EL (cell line): ENCODE results near the gene COL15A1.

Experiments
- DNase-seq: peaks from one replicate; pipeline ENCODE4 v3.0.0-alpha.2; 2016

Gene COL15A1

GRCh38 chr9:99019510-99020331 is 76.0 kb downstream of the COL15A1 start:
- DNase-seq = peak; percentile 96

GRCh38 chr9:99020786-99021436 is 77.2 kb downstream of the COL15A1 start:
- DNase-seq = no peak

GRCh38 chr9:99021512-99021911 is 77.8 kb downstream of the COL15A1 start:
- no peak for DNase-seq

GRCh38 chr9:99023231-99023630 is 79.5 kb downstream of the COL15A1 start:
- DNase-seq = no peak

GRCh38 chr9:99023831-99024230 is 80.1 kb downstream of the COL15A1 start:
- peak; percentile 62 for DNase-seq

GRCh38 chr9:99024959-99025358 is 81.3 kb downstream of the COL15A1 start:
- DNase-seq = peak; percentile 18

GRCh38 chr9:99025616-99026270 is 82.0 kb downstream of the COL15A1 start:
- DNase-seq = no peak

GRCh38 chr9:99026271-99026955 is 82.7 kb downstream of the COL15A1 start:
- DNase-seq = no peak

GRCh38 chr9:99026956-99027298 is 83.2 kb downstream of the COL15A1 start:
- DNase-seq = no peak

- no peak for DNase-seq
Observed at GRCh38 chr9:99027443-99027842, 83.7 kb downstream of the COL15A1 start.

GRCh38 chr9:99029083-99029645 is 85.5 kb downstream of the COL15A1 start:
- no peak for DNase-seq

- DNase-seq = peak; percentile 95
Observed at GRCh38 chr9:99030092-99030511, 86.4 kb downstream of the COL15A1 start.

- peak; percentile 20 for DNase-seq
Observed at GRCh38 chr9:99030610-99031109, 87.0 kb downstream of the COL15A1 start.

- DNase-seq = no peak
Observed at GRCh38 chr9:99031319-99031718, 87.6 kb downstream of the COL15A1 start.

- no peak for DNase-seq
Observed at GRCh38 chr9:99031994-99032393, 88.3 kb downstream of the COL15A1 start.

- DNase-seq = no peak
Observed at GRCh38 chr9:99034149-99034548, 90.4 kb downstream of the COL15A1 start.

GRCh38 chr9:99035313-99035712 is 91.6 kb downstream of the COL15A1 start:
- DNase-seq = no peak

GRCh38 chr9:99037769-99038483 is 94.2 kb downstream of the COL15A1 start:
- no peak for DNase-seq

- DNase-seq = no peak
Observed at GRCh38 chr9:99038484-99038820, 94.7 kb downstream of the COL15A1 start.

- peak; percentile 66 for DNase-seq
Observed at GRCh38 chr9:99039505-99040182, 95.9 kb downstream of the COL15A1 start.

GRCh38 chr9:99040251-99040900 is 96.7 kb downstream of the COL15A1 start:
- DNase-seq = no peak
